NCI-H748 (cell line): ENCODE data around the gene RPS2.
"Not testable (repeated sequence)": the region's sequence is repeated elsewhere in the genome, so short reads cannot be mapped to it uniquely, and the experiment has no call there.

Source experiments
- DNase-seq: peaks from one replicate; lab custom pipeline; 2025; ENCODE audit not compliant: unreplicated experiment; lab: John Stamatoyannopoulos, UW

Gene RPS2

GRCh38 chr16:1965396-1966001 is 873 bp upstream of the RPS2 start:
- peak; percentile 7 for DNase-seq

- peak; percentile 46 for DNase-seq
Observed at GRCh38 chr16:1963806-1964505, 670 bp downstream of the RPS2 start.

DNA sequence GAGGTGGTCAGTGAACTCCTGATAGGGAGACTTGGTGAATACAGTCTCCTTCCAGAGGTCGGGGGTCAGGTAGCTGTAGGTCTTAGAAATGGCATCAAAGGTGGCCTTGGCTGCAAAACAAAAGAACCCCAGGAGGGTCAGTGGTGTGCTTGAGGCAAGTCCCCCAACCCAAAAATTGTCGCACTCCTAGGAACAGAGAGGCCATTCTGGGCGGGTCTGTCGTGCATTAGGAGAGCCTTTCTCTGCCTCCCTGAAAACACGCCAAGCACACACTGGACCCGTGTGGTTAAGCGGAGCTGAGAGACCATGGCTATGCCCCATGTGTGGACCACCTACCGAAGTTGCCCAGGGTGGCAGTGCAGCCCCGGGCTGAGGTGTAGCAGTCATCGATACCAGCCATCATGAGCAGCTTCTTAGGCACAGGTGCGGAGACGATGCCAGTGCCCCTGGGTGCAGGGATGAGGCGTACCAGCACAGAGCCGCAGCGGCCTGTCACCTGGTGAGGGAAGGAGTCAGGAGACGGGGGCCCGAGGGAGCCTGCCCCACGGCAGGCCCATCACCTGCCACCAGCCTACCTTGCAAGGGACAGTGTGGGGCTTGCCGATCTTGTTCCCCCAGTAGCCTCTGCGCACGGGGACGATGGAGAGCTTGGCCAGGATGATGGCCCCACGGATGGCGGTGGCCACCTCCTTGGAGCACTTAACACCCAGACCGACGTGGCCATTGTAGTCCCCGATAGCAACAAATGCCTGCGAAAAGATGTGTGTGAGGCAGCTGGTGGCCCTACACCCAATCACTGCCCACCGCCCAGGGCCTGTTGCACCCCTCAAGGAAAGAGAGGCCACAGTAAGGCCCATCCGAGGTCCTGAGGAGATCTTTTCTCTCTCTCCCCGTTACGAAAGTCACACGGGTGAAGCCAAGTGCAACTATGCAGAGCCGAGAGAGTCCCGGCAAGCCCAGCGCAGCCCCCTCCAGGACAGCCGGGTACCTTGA is 2.2 kb downstream of the RPS2 start:
- DNase-seq = not testable (repeated sequence)

DNA sequence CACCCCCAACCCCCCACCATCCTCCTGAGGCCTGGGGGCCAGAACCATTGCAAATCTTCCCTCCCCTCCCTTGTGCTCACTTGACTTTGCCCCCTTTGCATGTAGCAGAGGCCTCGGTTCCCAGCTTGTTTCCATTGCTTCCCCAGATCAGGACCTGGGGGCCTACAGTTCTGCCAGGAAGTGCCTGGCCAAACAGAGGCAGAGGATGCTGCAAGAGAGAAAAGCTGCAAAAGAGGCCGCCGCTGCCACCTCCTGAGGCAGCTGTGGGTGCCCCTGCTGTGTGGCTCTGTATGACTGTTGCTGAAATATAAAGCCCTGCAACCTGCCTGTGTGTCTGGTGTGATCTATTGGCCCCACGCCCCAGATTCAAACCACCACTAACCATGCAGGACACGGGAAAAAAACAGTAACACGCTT is 3.0 kb downstream of the RPS2 start:
- no peak for DNase-seq

- no peak for DNase-seq
Observed at GRCh38 chr16:1960665-1961630, 3.7 kb downstream of the RPS2 start.

GRCh38 chr16:1959269-1960039 is 5.2 kb downstream of the RPS2 start, which contains the start of gene NDUFB10:
Gene NDUFB10, plus strand, starts transcription at chr16:1959538. Its CDS starts 87 bp downstream, at chr16:1959625.
- peak; percentile 86 for DNase-seq

DNA sequence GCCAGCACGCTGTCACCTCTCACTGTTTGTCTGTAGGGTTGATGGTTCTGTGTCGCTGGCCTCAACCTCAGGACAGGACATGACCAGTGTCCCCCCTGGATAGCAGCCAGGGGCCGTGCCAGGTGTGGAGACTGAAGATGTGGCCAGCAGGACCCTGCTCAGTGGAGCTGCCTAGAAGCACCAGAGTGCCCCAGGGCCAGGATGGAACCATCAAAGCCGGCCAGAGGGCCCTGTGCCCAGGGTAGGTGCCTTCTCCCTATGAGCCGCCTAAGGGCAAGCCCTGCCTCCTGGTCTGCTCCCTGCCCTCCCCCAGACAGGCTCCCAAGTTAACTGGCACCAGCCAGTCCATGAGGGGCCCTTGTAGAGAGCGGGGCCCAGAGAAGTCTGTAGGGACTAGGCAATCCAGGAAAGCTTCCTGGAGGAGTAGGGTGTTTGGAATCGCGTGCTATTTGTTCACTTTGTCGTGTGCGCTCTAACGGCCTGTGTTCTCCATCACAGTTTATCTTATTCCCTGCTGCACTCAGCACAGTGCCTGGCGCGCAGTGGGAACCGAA is 5.8 kb downstream of the RPS2 start:
- DNase-seq = no peak

- DNase-seq = not testable (repeated sequence)
Observed at GRCh38 chr16:1958143-1958491, 6.5 kb downstream of the RPS2 start.

- not testable (repeated sequence) for DNase-seq
Observed at GRCh38 chr16:1957434-1958142, 7.0 kb downstream of the RPS2 start.

DNA sequence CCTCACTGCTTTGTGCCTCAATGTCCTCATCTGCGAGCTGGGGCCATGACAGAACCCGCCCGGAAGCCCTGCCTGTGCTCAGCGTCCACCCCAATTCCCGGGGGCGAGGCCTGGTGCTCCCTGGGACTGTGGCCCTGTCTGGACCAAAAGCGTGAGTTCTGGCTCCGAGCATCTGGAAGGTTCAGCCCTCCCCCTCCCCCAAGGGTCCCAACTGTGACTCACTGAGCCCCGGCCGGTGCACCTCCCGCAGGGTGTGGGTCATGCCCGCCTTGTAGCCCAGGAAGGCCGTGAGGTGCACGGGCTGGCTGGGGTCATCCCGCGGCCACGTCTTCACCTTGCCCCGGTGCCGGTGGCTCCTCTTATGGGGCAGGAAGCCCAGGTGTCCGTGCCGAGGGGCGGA is 10.9 kb downstream of the RPS2 start:
- no peak for DNase-seq

GRCh38 chr16:1950559-1950958 is 14.1 kb downstream of the RPS2 start:
- DNase-seq = no peak

DNA sequence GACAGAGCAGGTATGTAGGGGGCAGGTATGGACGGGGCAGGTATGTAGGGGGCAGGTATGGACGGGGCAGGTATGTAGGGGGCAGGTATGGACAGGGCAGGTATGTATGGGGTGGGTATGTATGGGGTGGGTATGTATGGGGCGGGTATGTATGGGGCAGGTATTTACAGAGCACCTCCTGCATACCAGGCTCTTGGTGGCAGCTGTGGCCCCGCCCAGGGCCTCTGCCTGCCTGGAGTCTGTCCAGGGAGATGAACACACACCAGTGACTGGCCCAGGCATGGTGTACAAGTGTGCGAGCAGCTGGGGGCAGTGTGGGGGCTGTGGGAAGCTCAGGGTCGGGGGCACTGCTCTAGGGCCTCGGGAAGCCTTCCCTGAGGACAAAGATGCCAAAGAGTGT is 14.6 kb downstream of the RPS2 start:
- no peak for DNase-seq

GRCh38 chr16:1949507-1949906 is 15.1 kb downstream of the RPS2 start:
- DNase-seq = no peak

GRCh38 chr16:1947369-1947670 is 17.3 kb downstream of the RPS2 start:
- no peak for DNase-seq

- DNase-seq = no peak
Observed at GRCh38 chr16:1946495-1947368, 17.9 kb downstream of the RPS2 start.

- DNase-seq = no peak
Observed at GRCh38 chr16:1945559-1946391, 18.9 kb downstream of the RPS2 start.

GRCh38 chr16:1944612-1945199 is 19.9 kb downstream of the RPS2 start:
- no peak for DNase-seq
